Skeletal muscle tissue (tissue), 4 donors: ENCODE results near the gene ATXN1. TPM values are rescaled to one million over a fixed set of nuclear protein-coding genes. Genes with fewer than 3 reads are reported as not detected.

ENCODE experiments used
- H3K27ac ChIP-seq: one replicate; pipeline ENCODE4 v1.7.0; 2013; ENCODE audit warnings: mild to moderate bottlenecking, low read depth, low read length, inconsistent platforms
- H3K27me3 ChIP-seq, 3 donors: one replicate each; pipeline ENCODE4 v1.7.0; 2013; ENCODE audit warnings: low read length in 3 of 3; ENCODE audit not compliant: control insufficient read depth in 3 of 3, insufficient read depth in 3 of 3
- H3K36me3 ChIP-seq, 3 donors: one replicate each; pipeline ENCODE4 v1.7.0; 2013; ENCODE audit warnings: low read length in 3 of 3; ENCODE audit not compliant: control insufficient read depth in 3 of 3, insufficient read depth in 3 of 3
- H3K4me1 ChIP-seq, 3 donors: one replicate each; pipeline ENCODE4 v1.7.0; 2013; ENCODE audit warnings: low read length in 3 of 3, mild to moderate bottlenecking in 3 of 3; ENCODE audit not compliant: control insufficient read depth in 3 of 3, insufficient read depth in 3 of 3
- H3K4me3 ChIP-seq, 3 donors: one replicate each; pipeline ENCODE4 v1.7.0; 2013; ENCODE audit warnings: low read length in 3 of 3
- H3K9ac ChIP-seq, 3 donors: one replicate each; pipeline ENCODE4 v1.7.0; 2013; ENCODE audit warnings: low read length in 3 of 3, mild to moderate bottlenecking in 3 of 3, moderate library complexity in 2 of 3, low read depth in 1 of 3
- H3K9me3 ChIP-seq, 3 donors: one replicate each; pipeline ENCODE4 v1.7.0; 2013; ENCODE audit warnings: low read length in 3 of 3; ENCODE audit not compliant: control insufficient read depth in 3 of 3
- total RNA-seq: library from RNA; depleted of rRNA; stranded (reverse); fragments of >200 nt; gene quantifications from one replicate; pipeline ENCODE4 v1.2.3, GENCODE V29; 2014
- donor health status: Osteomylitis.

ATXN1 gene
- total RNA-seq, 1 donor from 2014 or later: 30.8 TPM

GRCh38 chr6:16770701-16771569, 9.7 kb upstream of the ATXN1 start:
- no peaks in the 10 kb centered on the region for H3K27me3 ChIP-seq
- peaks cover 14 to 42% (median 24%) of the 10 kb centered on the region in 3 donors for H3K4me1 ChIP-seq
- no peaks in the 10 kb centered on the region for H3K9me3 ChIP-seq
- H3K36me3 ChIP-seq: no peaks in the 10 kb centered on the region
- H3K27ac ChIP-seq: no peak overlapping the region
- no peak overlapping the region for H3K9ac ChIP-seq
- no peak overlapping the region for H3K4me3 ChIP-seq

- Histone ChIP-seq H3K4me1 (peaks cover 14 to 42% (median 24%) of the 10 kb centered on the region in 3 donors), H3K9me3 (no peaks in the 10 kb centered on the region), H3K4me3 (no peak overlapping the region), H3K27ac (no peak overlapping the region), H3K36me3 (no peaks in the 10 kb centered on the region), H3K27me3 (no peaks in the 10 kb centered on the region), H3K9ac (no peak overlapping the region)
These were observed 8.7 kb upstream of the ATXN1 start for GRCh38 chr6:16769986-16770376.

DNA sequence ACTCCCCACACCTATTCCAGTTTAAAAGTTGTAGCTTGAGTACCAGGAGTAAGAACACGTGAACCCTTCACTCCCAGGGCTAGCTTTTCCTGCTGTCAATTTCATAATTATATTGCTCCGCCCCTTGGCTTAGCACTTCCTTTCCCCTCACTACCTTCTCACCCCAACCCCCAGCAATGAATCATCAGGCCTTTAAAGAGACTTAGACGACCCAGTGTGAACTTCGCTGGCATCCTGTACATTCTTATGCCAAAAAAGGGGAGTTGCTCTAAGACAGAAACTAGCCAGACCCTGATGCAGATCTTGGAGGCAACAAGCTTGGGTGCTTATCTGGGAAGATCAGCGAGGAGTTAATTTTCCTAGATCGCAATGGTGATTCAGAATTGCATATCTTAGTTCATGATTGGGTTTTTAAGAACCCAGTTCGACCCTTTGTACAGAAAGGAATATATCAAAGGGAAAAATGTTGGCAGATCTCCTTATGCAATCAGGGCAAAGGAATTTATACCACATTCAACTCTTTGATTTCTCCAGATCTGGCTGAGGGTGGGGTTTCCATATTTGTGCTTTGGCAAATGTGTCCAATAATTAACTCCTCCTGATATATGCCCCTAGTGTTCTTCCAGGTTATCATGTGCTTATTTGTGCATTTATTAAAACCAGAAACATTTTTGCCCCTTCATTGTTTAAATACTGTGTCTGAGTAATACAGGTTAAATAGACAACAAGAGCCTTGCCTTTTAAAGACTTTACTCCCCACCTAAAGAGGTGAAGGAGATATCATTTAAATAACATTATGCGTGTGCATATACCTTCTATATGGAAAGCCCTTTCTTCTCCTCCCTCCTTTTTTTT, 8.1 kb upstream of the ATXN1 start:
- no peaks in the 10 kb centered on the region for H3K27me3 ChIP-seq
- no peaks in the 10 kb centered on the region for H3K9me3 ChIP-seq
- peaks cover 14 to 42% (median 24%) of the 10 kb centered on the region in 3 donors for H3K4me1 ChIP-seq
- H3K36me3 ChIP-seq: no peaks in the 10 kb centered on the region
- no peak overlapping the region for H3K9ac ChIP-seq
- H3K4me3 ChIP-seq: no peak overlapping the region
- peak overlapping the region; percentile 22 for H3K27ac ChIP-seq

DNA sequence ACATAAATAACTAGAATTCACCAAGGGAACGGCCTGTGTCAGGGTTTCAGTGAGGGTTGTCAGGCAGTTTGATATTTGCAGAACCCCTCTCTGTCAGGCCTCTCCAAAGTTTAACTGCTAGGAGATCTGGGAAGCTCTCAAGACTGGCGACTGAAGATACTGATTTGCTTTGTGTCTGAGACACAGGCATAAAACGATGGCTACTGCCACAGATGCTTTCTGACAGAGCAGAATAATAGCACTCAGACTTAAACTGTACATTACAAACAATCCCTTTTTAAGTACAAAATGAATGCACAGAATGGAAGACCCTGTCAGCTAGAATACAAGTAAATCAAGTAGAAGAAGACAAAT, 7.2 kb upstream of the ATXN1 start:
- Histone ChIP-seq H3K4me1 (peaks cover 14 to 37% (median 22%) of the 10 kb centered on the region in 3 donors), H3K27ac (peak overlapping the region; percentile 6), H3K9ac (peak overlapping the region in 1 of 3 donors; percentile 25), H3K27me3 (no peaks in the 10 kb centered on the region), H3K36me3 (no peaks in the 10 kb centered on the region), H3K9me3 (no peaks in the 10 kb centered on the region), H3K4me3 (no peak overlapping the region)

DNA sequence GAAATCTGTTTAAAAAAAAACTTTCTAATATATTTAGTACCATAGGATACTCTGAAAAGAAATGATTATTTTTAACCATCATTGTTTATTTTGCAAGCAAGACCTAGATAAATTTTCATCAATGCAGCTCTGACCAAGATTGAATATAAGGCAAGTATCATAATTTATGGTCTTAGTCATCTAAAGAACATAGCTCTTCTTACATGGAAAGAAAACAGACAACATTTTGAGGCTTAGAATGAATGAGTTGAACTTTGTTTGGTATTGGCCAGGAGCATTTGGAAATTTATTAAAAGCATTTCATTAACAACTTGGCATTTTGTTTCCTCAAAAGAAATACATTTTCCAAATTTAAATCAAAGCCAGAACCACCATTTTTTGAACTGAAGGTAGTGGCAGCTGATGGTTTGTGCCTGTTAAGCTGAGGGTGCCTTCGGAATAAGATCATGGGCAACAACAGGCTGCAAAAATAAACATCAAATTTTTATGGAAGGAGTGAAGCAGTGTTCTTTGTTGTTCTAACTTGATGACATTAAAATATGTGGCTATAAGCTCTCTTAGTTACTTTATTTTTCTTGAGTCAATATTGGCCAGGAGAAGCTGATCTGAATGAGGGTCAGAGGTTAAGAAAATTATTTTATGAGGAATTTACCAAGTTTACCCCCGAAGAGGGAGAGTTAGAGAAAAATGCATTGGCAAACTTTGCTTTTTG, 6.7 kb upstream of the ATXN1 start:
- Histone ChIP-seq H3K9ac (no peak overlapping the region), H3K4me3 (no peak overlapping the region), H3K4me1 (peaks cover 14 to 33% (median 20%) of the 10 kb centered on the region in 3 donors), H3K9me3 (no peaks in the 10 kb centered on the region), H3K36me3 (no peaks in the 10 kb centered on the region), H3K27me3 (no peaks in the 10 kb centered on the region), H3K27ac (peak overlapping the region; percentile 6)

GRCh38 chr6:16766836-16767745, 5.8 kb upstream of the ATXN1 start:
- Histone ChIP-seq H3K9me3 (no peaks in the 10 kb centered on the region), H3K9ac (no peak overlapping the region), H3K4me3 (no peak overlapping the region), H3K4me1 (peaks cover 16 to 36% (median 20%) of the 10 kb centered on the region in 3 donors), H3K27ac (no peak overlapping the region), H3K36me3 (no peaks in the 10 kb centered on the region), H3K27me3 (no peaks in the 10 kb centered on the region)

- Histone ChIP-seq H3K9me3 (no peaks in the 10 kb centered on the region), H3K9ac (no peak overlapping the region), H3K27ac (no peak overlapping the region), H3K4me1 (peaks cover 16 to 36% (median 20%) of the 10 kb centered on the region in 3 donors), H3K36me3 (no peaks in the 10 kb centered on the region), H3K27me3 (no peaks in the 10 kb centered on the region), H3K4me3 (no peak overlapping the region)
These were observed 4.8 kb upstream of the ATXN1 start for GRCh38 chr6:16766043-16766536.

GRCh38 chr6:16765235-16765634, 4.0 kb upstream of the ATXN1 start:
- no peaks in the 10 kb centered on the region for H3K9me3 ChIP-seq
- no peaks in the 10 kb centered on the region for H3K27me3 ChIP-seq
- H3K9ac ChIP-seq: no peak overlapping the region
- H3K4me1 ChIP-seq: peaks cover 11 to 30% (median 13%) of the 10 kb centered on the region in 3 donors
- H3K27ac ChIP-seq: no peak overlapping the region
- H3K36me3 ChIP-seq: no peaks in the 10 kb centered on the region
- no peak overlapping the region for H3K4me3 ChIP-seq
